ENCODE measurements around the gene SLC49A4.

SLC49A4 gene

GRCh38 chr3:122859021-122859805, 64.3 kb downstream of the SLC49A4 start:
- DNase-seq (ENCODE audit: low read depth in 2 of 2), result no peak

GRCh38 chr3:122862381-122862780, 67.5 kb downstream of the SLC49A4 start:
- no peak for DNase-seq (ENCODE audit: low read depth in 2 of 2)

DNA sequence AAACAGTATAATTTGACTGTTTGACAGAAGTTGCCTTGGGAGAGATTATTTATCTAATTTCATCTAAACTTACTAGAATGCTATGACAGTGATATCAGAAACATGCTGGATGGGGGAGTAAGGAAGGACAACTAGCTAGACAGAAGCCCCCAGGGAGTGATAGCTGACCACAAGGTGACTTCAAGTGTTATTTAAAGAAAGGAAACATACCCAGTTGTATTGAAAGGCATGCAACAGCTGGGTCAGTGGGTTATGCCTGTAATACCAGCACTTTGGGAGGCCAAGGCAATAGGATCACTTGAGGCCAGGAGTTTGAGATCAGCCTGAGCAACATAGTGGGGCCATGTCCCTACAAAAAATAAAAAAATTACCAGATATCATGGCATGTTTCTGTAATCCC, 69.6 kb downstream of the SLC49A4 start:
- DNase-seq (ENCODE audit: low read depth in 2 of 2), result no peak

- no peak for DNase-seq (ENCODE audit: low read depth in 2 of 2)
These were observed 73.5 kb downstream of the SLC49A4 start for GRCh38 chr3:122868322-122868721.

- no peak for DNase-seq (ENCODE audit: low read depth in 2 of 2)
These were observed 79.1 kb downstream of the SLC49A4 start for GRCh38 chr3:122873741-122874515.

DNA sequence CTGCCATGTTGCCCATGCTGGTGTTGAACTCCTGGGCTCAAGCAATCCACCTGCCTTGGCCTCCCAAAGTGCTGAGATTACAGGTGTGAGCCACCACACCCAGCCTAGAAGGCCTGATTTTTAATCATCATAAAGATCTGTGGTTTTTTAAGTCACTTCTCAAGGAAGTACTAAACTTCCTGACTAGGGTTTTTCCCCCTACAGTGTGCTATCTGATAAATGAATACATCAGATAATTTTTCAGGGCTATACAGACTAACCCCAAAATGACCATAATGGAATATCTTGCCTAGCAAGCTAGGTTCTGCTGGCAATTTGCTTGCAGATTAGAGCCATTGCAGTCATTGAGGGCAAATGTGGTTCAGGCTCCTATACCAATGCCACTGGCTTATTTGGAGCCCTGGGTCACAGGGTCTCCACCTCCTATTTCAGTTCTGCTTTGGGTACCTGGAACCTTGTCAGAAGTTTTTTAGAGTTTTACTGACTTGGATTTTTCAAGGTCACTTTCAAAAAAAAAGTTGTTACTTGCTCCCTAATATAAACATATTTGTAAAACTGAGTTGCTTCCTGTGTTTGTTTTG, 80.8 kb downstream of the SLC49A4 start:
- no peak for DNase-seq (ENCODE audit: low read depth in 2 of 2)

- DNase-seq (ENCODE audit: low read depth in 2 of 2), result no peak
These were observed 85.3 kb downstream of the SLC49A4 start for GRCh38 chr3:122880173-122880572.

GRCh38 chr3:122880624-122881023, 85.8 kb downstream of the SLC49A4 start:
- no peak for DNase-seq (ENCODE audit: low read depth in 2 of 2)

DNA sequence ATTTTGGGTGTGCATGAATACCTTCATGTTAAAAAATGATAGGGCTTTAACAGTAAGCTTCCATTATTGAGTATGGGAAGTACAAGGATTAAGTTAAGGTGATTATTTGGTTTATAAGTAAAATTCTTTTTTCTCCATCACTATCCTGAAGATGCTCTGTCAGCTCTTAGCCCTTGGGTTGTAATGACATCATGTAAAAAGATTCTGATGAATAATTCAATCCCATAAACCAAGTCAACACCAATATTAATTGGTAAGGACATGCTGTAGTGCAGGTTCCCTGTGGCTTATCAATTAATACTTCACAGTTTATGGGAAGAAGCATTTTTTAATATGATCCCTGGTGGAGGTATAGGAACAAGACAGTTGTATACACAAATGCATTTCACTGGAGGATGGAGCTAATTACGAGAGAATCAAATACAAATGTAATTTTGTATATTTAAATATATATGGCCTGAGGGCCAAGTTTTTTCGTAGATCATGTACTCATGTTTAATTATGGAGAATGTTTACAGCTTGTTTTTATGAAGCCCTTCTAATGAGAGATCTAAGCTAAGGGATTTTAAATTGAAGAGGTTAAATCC, 87.6 kb downstream of the SLC49A4 start:
- DNase-seq (ENCODE audit: low read depth in 2 of 2), result no peak

GRCh38 chr3:122886251-122886650, 91.4 kb downstream of the SLC49A4 start:
- DNase-seq (ENCODE audit: low read depth in 2 of 2), result no peak

GRCh38 chr3:122886946-122887345, 92.1 kb downstream of the SLC49A4 start:
- no peak for DNase-seq (ENCODE audit: low read depth in 2 of 2)

- DNase-seq (ENCODE audit: low read depth in 2 of 2), result no peak
These were observed 95.3 kb downstream of the SLC49A4 start for GRCh38 chr3:122890077-122890719.

DNA sequence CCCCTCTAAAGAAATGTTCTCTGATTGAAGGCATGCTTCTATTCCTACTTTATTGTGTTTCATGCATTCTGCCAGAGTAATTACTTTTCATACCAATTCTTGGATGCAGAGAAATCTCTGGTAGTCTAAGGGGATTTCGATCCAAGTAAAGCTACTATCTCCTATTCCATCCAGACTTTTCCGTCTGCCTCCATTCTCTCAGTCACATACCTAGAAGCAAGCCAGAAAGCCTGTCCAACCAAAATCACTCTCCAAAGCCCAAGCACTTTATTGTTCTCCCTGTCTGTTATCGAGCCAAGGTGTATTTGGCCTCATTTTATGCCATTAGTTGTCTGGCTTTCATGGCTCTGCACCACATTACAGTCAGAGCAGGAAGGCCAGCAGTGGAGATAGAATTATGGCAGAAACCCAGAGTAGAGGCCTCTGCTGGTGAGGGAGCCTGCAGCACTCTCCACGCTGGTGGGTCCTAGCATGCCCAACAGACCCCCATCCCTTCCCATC, 95.9 kb downstream of the SLC49A4 start:
- no peak for DNase-seq (ENCODE audit: low read depth in 2 of 2)

DNA sequence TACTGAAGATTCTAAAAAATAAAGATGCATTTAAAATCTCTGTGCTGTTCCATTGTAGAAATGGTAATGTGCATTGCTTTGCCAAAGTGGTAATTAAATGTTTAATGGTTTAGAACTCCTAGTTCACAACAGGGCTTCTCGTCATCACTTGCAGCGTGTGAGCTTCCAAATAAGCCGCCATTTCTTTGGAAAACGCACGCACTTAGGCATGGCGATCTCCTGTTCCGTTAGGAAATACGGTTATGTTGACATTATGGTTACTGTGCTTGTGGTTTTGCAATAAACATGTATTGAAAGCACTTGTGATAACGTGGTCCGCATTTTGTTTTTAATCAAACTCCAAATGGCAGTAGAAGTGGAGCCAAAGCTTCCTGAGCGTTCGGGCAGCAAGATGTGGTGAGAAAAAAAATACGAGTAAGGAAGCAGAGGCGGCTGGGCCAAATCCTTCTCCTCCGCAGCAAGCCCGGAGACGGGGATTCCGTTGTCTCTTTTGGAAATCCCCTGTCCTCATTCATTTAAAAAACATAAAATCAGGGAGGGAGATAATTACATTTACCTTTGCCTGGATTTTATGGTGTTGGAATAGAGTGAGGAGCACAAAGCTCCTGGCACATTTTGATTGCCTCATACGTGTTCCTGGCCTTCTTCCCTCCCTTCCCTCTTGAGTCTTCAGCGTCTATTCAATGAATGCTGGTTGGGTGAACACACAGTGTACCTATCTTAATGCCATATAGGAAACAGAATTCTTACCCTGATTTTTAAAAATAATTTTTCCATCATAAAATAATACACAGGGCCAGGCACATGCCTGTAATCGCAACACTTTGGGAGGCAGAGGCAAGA, 97.5 kb downstream of the SLC49A4 start:
- no peak for DNase-seq (ENCODE audit: low read depth in 2 of 2)

GRCh38 chr3:122893282-122893681, 98.4 kb downstream of the SLC49A4 start:
- no peak for DNase-seq (ENCODE audit: low read depth in 2 of 2)

DNA sequence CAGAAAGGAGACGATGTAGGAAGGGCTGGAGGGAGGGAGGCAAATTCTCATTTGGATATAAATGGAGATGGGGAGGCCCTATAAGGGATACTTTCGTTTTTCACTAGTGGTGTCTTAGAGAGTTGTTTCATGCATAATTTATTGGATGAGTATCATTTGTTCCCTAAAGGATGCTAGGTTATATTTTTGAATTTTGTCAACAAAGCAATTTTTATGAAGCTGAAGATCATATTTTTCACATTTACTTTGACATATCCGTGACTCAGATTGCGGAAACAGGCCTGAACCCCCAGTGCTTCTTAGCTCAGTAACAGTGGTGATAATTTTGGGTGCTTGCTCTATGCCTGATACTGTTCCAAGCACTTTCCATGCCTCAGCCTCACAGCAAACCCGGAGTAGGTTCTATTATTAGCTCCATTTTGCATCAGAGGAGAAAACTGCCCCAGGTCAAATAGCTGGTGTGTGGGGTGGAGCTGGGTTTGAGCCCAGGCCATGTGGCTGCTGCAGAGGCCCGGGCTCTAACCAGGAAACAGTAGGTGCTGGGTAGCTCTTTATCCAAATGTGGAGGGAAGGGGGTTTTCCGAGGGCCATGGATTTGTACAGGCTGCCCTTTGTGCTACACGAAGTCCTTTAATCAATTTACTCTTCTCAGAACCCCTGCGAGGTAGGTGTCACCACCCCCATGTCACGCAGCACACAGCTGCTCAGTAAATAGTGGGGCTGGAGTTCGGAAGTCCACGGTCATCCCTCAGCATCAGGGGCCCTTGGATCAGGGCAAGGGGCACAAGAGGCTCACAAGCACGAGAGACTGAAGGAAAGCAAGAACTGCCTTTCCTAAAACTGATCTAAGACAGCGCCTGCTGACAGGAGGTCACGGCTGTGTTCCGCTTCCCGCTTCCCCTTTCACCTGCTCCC, 99.1 kb downstream of the SLC49A4 start:
- no peak for DNase-seq (ENCODE audit: low read depth in 2 of 2)

DNA sequence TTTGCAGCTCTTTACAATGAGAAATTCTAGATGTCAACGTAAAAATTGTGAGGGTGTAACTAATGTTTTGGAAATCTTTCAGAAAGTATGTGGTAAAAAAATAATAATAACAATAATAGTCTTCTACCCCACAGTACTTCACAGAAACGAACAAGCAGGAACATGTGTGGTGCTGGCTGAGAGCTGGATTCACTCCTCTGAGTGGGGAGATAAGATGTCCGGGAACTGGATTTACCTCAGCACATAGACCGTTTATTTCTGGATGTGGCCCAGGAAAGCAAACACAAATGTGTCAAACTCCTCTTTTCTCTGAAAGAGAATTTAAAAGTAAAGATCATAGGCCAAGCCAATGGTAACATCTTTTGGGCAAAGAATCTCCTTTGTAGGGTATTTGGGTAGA, 103.4 kb downstream of the SLC49A4 start:
- DNase-seq (ENCODE audit: low read depth in 2 of 2), result no peak

- no peak for DNase-seq (ENCODE audit: low read depth in 2 of 2)
These were observed 107.5 kb downstream of the SLC49A4 start for GRCh38 chr3:122902326-122902725.

- DNase-seq (ENCODE audit: low read depth in 2 of 2), result no peak
These were observed 108.3 kb downstream of the SLC49A4 start for GRCh38 chr3:122903171-122903570.

GRCh38 chr3:122907471-122907870, 112.6 kb downstream of the SLC49A4 start:
- no peak for DNase-seq (ENCODE audit: low read depth in 2 of 2)
